ENCODE measurements around the gene NOC2L.
"Not testable (repeated sequence)": the region's sequence is repeated elsewhere in the genome, so short reads cannot be mapped to it uniquely, and the experiment has no call there.

Gene NOC2L

GRCh38 chr1:958823-959730 lies at the start of gene NOC2L:
TSS of gene NOC2L (minus strand) at chr1:959256. CDS start at chr1:959240, 16 bp downstream.
- DNase-seq = peak; percentile 99 to 100

DNA sequence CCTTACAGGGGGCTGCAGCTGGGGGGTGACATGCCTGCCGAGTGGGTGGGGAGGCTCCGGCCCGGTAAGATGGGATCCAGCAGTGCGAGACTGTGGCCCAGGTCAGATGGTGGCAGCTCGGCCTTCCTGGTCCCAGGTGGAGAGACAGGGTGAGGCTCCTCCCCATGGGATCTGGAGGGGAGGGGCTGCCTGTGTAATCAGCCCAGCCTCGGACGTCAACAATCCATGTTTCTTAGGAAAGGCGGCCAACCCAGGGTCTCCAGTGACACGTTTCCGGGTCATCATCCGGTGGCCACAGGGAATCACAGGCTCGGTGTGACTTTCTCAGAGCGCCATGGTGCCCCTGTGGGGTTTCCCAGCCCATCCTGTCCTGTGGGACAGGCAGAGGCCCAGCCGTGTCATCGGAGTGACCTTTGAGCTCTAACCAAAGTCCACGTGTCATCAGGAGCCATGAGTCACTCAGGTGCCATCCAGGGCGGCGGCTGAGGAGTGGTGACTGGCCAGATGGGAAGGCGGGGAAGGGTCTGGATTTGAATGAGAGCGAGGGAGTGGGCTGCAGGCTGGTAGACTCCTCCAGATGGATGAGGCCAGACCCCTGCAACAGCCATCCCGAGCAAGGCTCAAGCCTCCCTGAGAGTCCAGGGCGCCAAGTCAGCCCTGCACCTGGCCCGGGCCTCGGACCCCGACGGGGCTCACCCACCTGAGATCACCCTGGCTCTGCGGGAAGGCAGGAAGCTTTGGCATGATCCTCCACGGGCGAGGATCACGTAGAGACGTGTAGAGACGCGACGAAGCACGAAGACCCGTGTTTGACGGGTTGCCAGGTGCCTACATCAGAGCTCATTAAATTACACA lies 47.5 kb upstream of the NOC2L start:
- no peak for DNase-seq

- no peak for DNase-seq
These were observed 46.8 kb upstream of the NOC2L start for GRCh38 chr1:1005774-1006304.

GRCh38 chr1:1004780-1005697 lies 46.0 kb upstream of the NOC2L start:
- DNase-seq = no peak

DNA sequence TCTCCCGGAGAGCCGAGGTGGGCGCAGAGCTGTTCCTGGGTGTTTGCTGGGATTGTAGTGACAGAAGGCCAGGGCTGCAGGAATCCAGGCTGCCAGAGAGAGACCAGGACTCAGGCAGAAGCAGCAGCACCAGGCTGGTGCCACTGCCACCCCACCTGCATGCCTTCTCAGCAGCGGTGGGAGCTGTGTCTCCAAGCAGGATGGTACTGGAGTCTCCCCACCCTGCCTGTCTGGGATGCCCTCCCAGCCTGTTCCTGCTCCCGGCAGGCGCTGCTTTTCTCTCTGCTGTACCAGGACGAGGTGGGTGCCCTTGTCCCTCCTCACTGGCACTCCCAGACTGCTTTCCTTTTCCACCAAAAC lies 45.3 kb upstream of the NOC2L start:
- no peak for DNase-seq

DNA sequence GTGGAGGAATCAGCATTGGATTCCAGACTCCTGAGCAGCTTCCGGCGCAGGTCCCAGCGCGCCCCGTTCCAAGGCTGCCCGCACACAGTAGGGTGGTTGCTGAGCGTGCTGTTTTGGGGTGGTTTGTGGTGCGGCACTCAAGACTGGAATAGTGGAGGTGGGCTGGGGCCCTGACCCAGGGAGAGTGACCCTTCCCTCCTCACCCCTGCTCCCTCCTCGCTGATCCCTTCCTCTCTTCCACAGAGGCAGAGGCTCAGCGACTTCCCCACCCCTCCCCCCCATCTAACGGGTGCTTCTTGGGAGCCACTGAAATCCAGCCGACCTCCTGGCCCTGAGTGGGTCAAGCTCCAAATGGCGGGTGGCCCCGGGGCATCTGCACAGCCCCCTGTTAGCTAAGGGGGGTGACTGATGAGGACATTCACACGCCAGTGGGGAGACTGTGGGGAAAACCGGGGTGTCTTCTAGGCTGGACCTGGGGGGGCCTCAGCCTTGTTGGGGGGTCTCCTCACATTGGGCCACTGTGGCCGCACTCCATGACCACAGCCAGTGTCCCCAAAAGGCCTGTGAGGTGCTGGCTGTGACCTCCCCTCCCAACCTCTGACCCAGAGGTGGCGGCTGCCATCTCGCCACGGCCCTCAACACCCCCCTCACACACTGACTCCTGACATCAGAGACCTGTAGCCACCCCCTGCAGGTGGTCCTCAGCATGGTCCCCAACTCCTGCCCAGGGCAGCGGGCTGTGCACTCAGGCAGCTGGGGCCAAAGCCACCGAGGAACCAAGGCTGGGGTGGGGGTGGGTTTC lies 44.8 kb upstream of the NOC2L start:
- DNase-seq = no peak

- no peak for DNase-seq
These were observed 42.2 kb upstream of the NOC2L start for GRCh38 chr1:1001057-1001783.

- DNase-seq = peak; percentile 60 to 73
These were observed 41.5 kb upstream of the NOC2L start for GRCh38 chr1:1000357-1001056.

GRCh38 chr1:999725-1000356 lies 40.8 kb upstream of the NOC2L start, which contains the start of gene HES4:
TSS of gene HES4 (minus strand) at chr1:1000097. CDS start at chr1:999973, 124 bp downstream.
- DNase-seq = peak; percentile 56 to 59

- DNase-seq = no peak
These were observed 40.1 kb upstream of the NOC2L start for GRCh38 chr1:998995-999724.

- DNase-seq = no peak
These were observed 39.6 kb upstream of the NOC2L start for GRCh38 chr1:998745-998994.

DNA sequence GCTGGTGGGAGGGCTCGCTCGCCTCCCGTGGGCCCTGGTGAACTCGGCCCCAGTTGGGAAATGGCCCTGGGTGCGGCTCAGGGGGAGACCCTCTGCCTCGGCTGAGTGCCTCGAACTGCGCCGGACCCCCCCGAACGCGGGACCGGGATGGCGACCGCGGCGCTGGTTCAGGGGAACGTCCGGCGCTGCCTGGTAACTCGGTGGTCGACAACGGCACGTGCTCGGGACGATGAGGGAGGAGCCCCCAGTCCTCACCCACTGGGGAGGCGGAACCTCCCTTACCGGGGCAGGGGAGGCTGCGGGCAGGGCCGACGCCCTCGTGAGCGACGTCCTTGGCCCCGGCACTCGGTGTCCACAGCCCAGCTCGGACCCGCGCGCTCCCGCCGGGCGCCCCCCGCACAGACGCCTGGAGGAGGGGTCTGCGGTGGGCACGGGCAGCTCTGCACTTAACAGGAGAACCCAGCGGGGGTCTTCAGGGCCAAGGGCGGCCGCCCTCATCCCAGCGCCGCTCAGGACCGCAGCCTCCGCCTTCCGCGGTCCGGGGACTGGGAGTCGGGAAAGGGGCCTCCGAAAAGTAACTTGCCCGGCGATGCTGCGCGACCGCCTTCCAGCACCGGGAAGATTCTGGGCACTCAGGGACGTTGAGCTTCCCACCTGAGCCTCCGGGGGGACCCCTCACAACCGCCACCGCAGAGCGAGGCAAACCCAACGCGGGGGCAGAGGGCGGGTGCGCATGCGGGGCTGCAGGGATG lies 39.1 kb upstream of the NOC2L start:
- no peak for DNase-seq

DNA sequence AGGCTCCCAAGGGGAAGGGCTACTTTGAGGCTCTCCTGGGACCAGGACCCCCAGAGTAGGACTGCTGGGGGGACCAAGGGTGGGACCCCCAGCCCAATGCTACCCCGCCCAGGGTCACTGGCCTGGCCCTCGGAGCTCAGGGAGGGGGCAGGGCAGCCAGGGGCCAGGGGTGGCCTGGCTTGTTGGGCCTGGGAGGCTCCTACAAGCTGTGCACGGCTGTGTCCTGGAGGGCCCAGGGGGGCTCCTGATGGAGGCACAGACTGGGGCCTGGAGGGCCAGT lies 38.6 kb upstream of the NOC2L start:
- DNase-seq = no peak

DNA sequence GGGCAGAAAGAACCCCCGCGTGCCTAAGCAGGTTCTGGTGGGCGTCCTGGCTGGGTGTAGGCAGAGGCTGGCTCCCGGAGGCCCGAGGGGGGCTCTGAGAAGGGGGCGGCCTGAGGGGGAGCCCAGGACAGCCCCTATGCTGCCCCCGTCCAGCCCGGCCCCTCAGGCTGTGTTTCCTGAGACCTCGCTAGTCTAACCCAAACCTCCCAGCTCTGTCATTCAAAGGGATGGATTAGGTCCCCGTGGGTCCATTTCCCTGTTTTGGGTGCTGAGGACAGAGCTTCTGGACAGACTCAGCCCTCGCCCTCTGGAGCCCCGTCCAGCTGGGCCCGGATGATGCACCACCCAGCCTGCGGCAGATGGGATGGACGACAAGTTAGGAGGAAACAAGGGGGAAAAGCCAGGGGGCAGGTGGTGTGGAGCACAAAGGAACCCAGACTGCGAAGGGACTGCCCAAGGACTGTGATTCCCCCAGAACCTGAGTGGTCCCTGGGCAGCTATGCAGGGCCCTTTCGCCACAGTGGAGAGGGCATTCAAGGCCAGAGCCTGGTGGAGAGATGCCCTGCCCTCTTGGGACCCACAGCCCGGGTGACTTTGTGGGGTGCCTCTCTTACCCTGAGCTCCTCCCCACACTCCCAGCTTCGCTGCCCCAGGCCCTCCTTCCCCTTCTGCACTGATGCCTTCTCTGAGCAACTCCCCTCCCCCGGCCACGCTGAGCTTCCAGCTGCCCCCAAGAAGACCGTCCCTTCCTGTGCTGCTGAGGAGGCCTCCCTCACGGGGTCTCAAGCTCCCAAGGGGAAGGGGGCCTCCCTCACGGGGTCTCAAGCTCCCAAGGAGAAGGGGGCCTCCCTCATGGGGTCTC lies 38.0 kb upstream of the NOC2L start:
- no peak for DNase-seq

DNA sequence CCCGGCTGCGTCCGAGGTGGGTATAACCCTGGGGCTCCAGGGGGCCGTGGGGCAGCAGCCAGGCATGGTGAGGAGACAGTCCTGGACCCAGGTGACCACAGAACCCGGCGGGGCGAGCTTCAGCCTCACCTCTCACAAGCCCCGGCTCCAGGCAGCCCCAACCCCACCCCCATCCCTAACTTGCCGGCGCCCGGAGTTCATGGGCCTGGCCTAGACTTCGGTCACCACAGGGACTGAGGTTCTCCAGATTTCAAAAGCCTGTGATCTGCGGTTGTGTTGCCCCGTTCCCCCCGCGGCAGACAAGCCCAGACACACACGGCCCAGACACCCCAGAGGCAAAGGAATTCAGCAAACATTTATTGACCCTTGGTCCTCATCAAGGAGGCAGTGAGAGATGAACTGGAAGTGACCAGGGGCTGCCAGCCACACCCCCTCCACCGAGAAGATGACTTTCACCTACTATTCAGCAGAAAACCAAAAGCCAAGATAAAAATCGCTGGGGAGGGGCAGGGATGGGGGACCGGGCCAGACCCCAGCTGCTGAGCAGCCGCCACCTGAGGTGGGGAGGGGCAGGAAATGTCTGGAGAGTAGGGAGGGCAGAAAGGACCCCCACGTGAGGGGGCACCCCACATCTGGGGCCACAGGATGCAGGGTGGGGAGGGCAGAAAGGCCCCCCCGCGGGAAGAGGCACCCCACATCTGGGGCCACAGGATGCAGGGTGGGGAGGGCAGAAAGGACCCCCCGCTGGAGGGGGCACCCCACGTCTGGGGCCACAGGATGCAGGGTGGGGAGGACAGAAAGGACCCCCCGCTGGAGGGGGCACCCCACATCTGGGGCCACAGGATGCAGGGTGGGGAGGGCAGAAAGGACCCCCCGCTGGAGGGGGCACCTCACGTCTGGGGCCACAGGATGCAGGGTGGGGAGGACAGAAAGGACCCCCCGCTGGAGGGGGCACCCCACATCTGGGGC lies 36.9 kb upstream of the NOC2L start:
- DNase-seq = no peak

DNA sequence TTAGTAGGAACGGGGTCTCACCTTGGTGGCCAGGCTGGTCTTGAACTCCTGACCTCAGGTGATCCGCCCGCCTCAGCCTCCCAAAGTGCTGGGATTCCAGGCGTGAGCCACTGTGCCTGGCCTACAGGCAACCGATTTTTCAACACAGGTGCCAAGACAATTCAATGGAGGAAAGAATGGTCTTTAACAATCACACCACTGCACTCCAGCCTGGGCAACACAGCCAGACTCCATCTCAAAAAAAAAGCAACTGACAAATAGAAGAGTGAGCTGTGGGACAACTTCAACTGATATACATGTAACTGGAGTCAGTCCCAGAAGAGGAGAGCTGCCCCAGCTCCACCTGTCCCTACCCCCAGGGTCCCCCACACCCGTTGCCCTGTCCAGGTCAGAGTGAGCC lies 35.5 kb upstream of the NOC2L start:
- not testable (repeated sequence) for DNase-seq

Data from stimulated activated CD4-positive, alpha-beta T cell treated with anti-CD3 and anti-CD28 coated beads, Interleukin-2, amount 100 ng/mL, for 48 hours (primary cell).